Ectodermal cell (in vitro differentiated cells): Measurements from ENCODE around the gene CASP3.
"Not testable (repeated sequence)": the region's sequence is repeated elsewhere in the genome, so short reads cannot be mapped to it uniquely, and the experiment has no call there.

Experiments
- H3K27ac ChIP-seq: 2 replicates; pipeline ENCODE4 v1.7.0; 2013; ENCODE audit warnings: mild to moderate bottlenecking, low read depth, low read length; ENCODE audit not compliant: insufficient read depth, poor library complexity, severe bottlenecking
- H3K27me3 ChIP-seq: 2 replicates; pipeline ENCODE4 v1.7.0; 2013; ENCODE audit warnings: mild to moderate bottlenecking, low read length; ENCODE audit not compliant: insufficient read depth, control insufficient read depth, poor library complexity, severe bottlenecking
- H3K36me3 ChIP-seq: one replicate; pipeline ENCODE4 v1.7.0; 2013; ENCODE audit warnings: low read length; ENCODE audit not compliant: control insufficient read depth, insufficient read depth
- H3K4me1 ChIP-seq: one replicate; pipeline ENCODE4 v1.7.0; 2013; ENCODE audit warnings: low read length; ENCODE audit not compliant: control insufficient read depth, insufficient read depth
- H3K4me3 ChIP-seq: 2 replicates; pipeline ENCODE4 v1.7.0; 2013; ENCODE audit warnings: low read depth, low read length, control low read depth; ENCODE audit not compliant: insufficient read depth
- H3K9me3 ChIP-seq: 2 replicates; pipeline ENCODE4 v1.7.0; 2013; ENCODE audit warnings: mild to moderate bottlenecking, low read length, moderate library complexity; ENCODE audit not compliant: control insufficient read depth
- WGBS, 2 experiments: methylation state at CpG; one replicate each; pipeline ENCODE4 v1.1.7; 2013; ENCODE audit warnings: missing lambda C conversion rate in 2 of 2; 5-methylcytosine and 5-hydroxymethylcytosine counted together

CASP3 gene

GRCh38 chr4:184636897-184637296, 12.3 kb downstream of the CASP3 start:
- Histone ChIP-seq H3K4me1 (no peaks in the 10 kb centered on the region), H3K27ac (no peak overlapping the region), H3K27me3 (no peaks in the 10 kb centered on the region), H3K4me3 (no peak overlapping the region), H3K9me3 (no peaks in the 10 kb centered on the region), H3K36me3 (no peaks in the 10 kb centered on the region)
- WGBS, 2 experiments: 71 to 73% methylated on average over 4 of the region's 4 CpGs

GRCh38 chr4:184636144-184636543, 13.1 kb downstream of the CASP3 start:
- no peaks in the 10 kb centered on the region for H3K27me3 ChIP-seq
- H3K27ac ChIP-seq: no peak overlapping the region
- H3K9me3 ChIP-seq: no peaks in the 10 kb centered on the region
- H3K4me1 ChIP-seq: no peaks in the 10 kb centered on the region
- 94 to 95% methylated on average over 4 of the region's 4 CpGs for WGBS, 2 experiments
- H3K36me3 ChIP-seq: no peaks in the 10 kb centered on the region
- H3K4me3 ChIP-seq: no peak overlapping the region

- Histone ChIP-seq H3K27ac (no peak overlapping the region), H3K27me3 (no peaks in the 10 kb centered on the region), H3K4me1 (no peaks in the 10 kb centered on the region), H3K36me3 (peaks cover 7% of the 10 kb centered on the region), H3K4me3 (no peak overlapping the region), H3K9me3 (no peaks in the 10 kb centered on the region)
- WGBS, 2 experiments: 87 to 100% methylated on average over 1 to 3 of the region's 3 CpGs
Observed at GRCh38 chr4:184635381-184635780, 13.9 kb downstream of the CASP3 start.

GRCh38 chr4:184632842-184633241, 16.4 kb downstream of the CASP3 start:
- Histone ChIP-seq H3K36me3 (peaks cover 12% of the 10 kb centered on the region), H3K4me1 (no peaks in the 10 kb centered on the region), H3K27me3 (no peaks in the 10 kb centered on the region), H3K27ac (no peak overlapping the region), H3K4me3 (no peak overlapping the region), H3K9me3 (no peaks in the 10 kb centered on the region)
- 91% methylated on average over 1 of the region's 1 CpG for WGBS, 2 experiments

GRCh38 chr4:184628103-184628502, 21.1 kb downstream of the CASP3 start:
- 95 to 97% methylated on average over 4 of the region's 4 CpGs for WGBS, 2 experiments
- peaks cover 12% of the 10 kb centered on the region for H3K36me3 ChIP-seq

GRCh38 chr4:184625783-184626596, 23.3 kb downstream of the CASP3 start:
- H3K27ac ChIP-seq, H3K4me3 ChIP-seq: not testable (repeated sequence)
- WGBS, 2 experiments: 88 to 91% methylated on average over 10 to 11 of the region's 11 CpGs

More at GRCh38 chr4:184628103-184628502, 21.1 kb downstream of the CASP3 start:
- Histone ChIP-seq H3K4me1 (no peaks in the 10 kb centered on the region), H3K4me3 (no peak overlapping the region), H3K9me3 (no peaks in the 10 kb centered on the region), H3K27ac (no peak overlapping the region), H3K27me3 (no peaks in the 10 kb centered on the region)

GRCh38 chr4:184624972-184625554, 24.2 kb downstream of the CASP3 start:
- H3K4me1 ChIP-seq: no peaks in the 10 kb centered on the region
- WGBS, 2 experiments: 95% methylated on average over 7 of the region's 7 CpGs
- H3K4me3 ChIP-seq: no peak overlapping the region
- no peaks in the 10 kb centered on the region for H3K27me3 ChIP-seq
- no peaks in the 10 kb centered on the region for H3K9me3 ChIP-seq
- peaks cover 4% of the 10 kb centered on the region for H3K36me3 ChIP-seq
- no peak overlapping the region for H3K27ac ChIP-seq

More at GRCh38 chr4:184625783-184626596, 23.3 kb downstream of the CASP3 start:
- not testable (repeated sequence) for H3K27me3 ChIP-seq, H3K4me1 ChIP-seq, H3K9me3 ChIP-seq
- peaks cover 11% of the 10 kb centered on the region for H3K36me3 ChIP-seq

- 91 to 93% methylated on average over 3 of the region's 3 CpGs for WGBS, 2 experiments
- H3K27ac ChIP-seq, H3K36me3 ChIP-seq, H3K4me3 ChIP-seq, H3K9me3 ChIP-seq, H3K27me3 ChIP-seq, H3K4me1 ChIP-seq: not testable (repeated sequence)
Observed at GRCh38 chr4:184624504-184624903, 24.7 kb downstream of the CASP3 start.

- no peaks in the 10 kb centered on the region for H3K9me3 ChIP-seq
- H3K27ac ChIP-seq: no peak overlapping the region
- H3K4me1 ChIP-seq: no peaks in the 10 kb centered on the region
- H3K36me3 ChIP-seq: no peaks in the 10 kb centered on the region
- WGBS, 2 experiments: 92 to 93% methylated on average over 3 of the region's 3 CpGs
- no peak overlapping the region for H3K4me3 ChIP-seq
- H3K27me3 ChIP-seq: no peaks in the 10 kb centered on the region
Observed at GRCh38 chr4:184621518-184621917, 27.7 kb downstream of the CASP3 start.

- Histone ChIP-seq H3K27me3 (no peaks in the 10 kb centered on the region), H3K27ac (no peak overlapping the region), H3K4me3 (no peak overlapping the region), H3K9me3 (no peaks in the 10 kb centered on the region), H3K36me3 (no peaks in the 10 kb centered on the region), H3K4me1 (no peaks in the 10 kb centered on the region)
- WGBS, 2 experiments: 94 to 96% methylated on average over 11 of the region's 11 CpGs
Observed at GRCh38 chr4:184620212-184620867, 28.9 kb downstream of the CASP3 start.
